Measurements from ENCODE around the gene FILIP1L. TPM values are rescaled to one million over a fixed set of nuclear protein-coding genes. Genes with fewer than 3 reads are reported as not detected.

Gene FILIP1L
- total and polyA plus RNA-seq, 2 of the 8 experiments (the other 6 are each of a cell fraction or from before 2014, with no cell fraction given), result 0.06 to 0.09 TPM

DNA sequence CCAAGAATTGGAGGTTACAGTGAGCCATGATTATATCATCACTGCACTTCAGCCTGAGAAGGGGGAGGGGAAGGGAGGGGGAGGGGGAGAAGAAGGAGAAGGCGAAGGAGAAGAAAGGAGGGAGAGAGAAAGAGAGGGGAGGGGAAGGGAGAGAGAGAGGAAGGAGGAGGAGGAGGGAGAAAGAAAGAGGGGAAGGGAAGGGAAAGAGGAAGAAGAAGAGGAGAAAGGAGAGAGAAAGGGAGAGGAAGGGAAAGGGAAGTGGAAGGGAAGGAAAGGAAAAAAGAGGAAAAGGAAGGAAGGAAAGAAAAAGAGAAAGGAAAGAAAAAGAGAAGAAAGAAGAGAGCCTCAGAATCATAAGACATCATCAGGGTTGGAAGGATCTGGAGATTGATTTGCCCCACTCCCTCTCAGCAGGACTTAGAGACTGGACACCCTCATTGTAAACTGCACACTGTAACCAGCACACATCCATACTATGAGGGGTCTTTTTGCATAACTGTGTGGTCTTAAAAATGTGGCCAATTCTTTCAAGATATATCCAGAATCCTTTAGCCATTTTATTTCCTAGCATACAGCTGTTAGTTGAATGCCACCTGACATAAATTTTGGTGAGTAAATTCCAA lies 165.7 kb downstream of the FILIP1L start:
- H2BK120ac ChIP-seq (replicated peaks; ENCODE audit: low read depth, low read length), result no peak overlapping the region
- H2AK5ac ChIP-seq (ENCODE audit: low read depth, low read length), result no peak overlapping the region; the same call in 1 of the 2 replicates
- H4K5ac ChIP-seq (ENCODE audit: insufficient read length, low read depth, low read length), result no peak overlapping the region
- no peak overlapping the region for H4K8ac ChIP-seq (ENCODE audit: extremely low read depth, insufficient read depth, low read length)
- no peaks in the 10 kb centered on the region for H3K27me3 ChIP-seq (replicated peaks in 1 of 4; ENCODE audit: control insufficient read depth in 3 of 4, extremely low read depth in 1 of 4, insufficient read depth in 3 of 4, low read length in 3 of 4)
- ChIA-PET POLR2A (ENCODE audit: partially characterized antibody) (interaction anchor here (0.6 kb wide), 1 partner anchor 9 kb away, joined by 3 read pairs; no protein-coding TSS in a partner anchor), CTCF (ENCODE audit: partially characterized antibody) (interaction anchor here (0.6 to 1.1 kb wide), 3 partner anchors 20 to 882 kb away, joined by 3 read pairs; no protein-coding TSS in a partner anchor)
- H3K4me2 ChIP-seq (ENCODE audit: insufficient read depth in 1 of 2, low read depth in 2 of 2, low read length in 2 of 2), result peak overlapping the region in 1 of 2 experiments; percentile 44; a peak in 1 of 4 replicates
- no peak overlapping the region for H3K56ac ChIP-seq (replicated peaks; ENCODE audit: insufficient read length, low read depth, low read length)
- DNase-seq (ENCODE audit: low read depth in 1 of 2, low spot score in 2 of 2) (no peak), FAIRE-seq (no peak)
- no peak overlapping the region for H3K14ac ChIP-seq (ENCODE audit: insufficient read length)
- no peak overlapping the region for H3K27ac ChIP-seq (ENCODE audit: low read depth, low read length)
- peaks cover 3% of the 10 kb centered on the region; the same call in 1 of the 2 replicates for H3K79me1 ChIP-seq (ENCODE audit: low read depth, low read length)
- H2BK5ac ChIP-seq (ENCODE audit: low read depth, low read length), result no peak overlapping the region
- H3K9me3 ChIP-seq (ENCODE audit: insufficient read depth in 2 of 2, low read depth in 1 of 2, low read length in 1 of 2), result no peaks in the 10 kb centered on the region
- no peaks in the 10 kb centered on the region for H3K79me2 ChIP-seq (ENCODE audit: control insufficient read depth in 1 of 2, insufficient read depth in 2 of 2, low read length in 2 of 2)
- peaks cover 0 to 9% (median 2%) of the 10 kb centered on the region in 4 experiments; a peak in 5 of 7 replicates for H3K4me1 ChIP-seq (replicated peaks in 1 of 4; ENCODE audit: control insufficient read depth in 3 of 4, insufficient read depth in 4 of 4, low read length in 3 of 4)
- no peak overlapping the region; the same call in 1 of the 2 replicates for H2BK15ac ChIP-seq (ENCODE audit: low read length)
- H3K9ac ChIP-seq (replicated peaks in 1 of 4; ENCODE audit: extremely low read depth in 1 of 4, low read depth in 3 of 4, low read length in 3 of 4), result no peak overlapping the region
- H2BK12ac ChIP-seq (ENCODE audit: low read depth, low read length), result no peak overlapping the region
- no peak overlapping the region for H2BK20ac ChIP-seq (ENCODE audit: low read length)
- no peaks in the 10 kb centered on the region for H4K20me1 ChIP-seq (replicated peaks in 1 of 2; ENCODE audit: control insufficient read depth in 1 of 2, insufficient read depth in 2 of 2, low read length in 2 of 2)
- H4K91ac ChIP-seq (replicated peaks; ENCODE audit: insufficient read length, low read length), result no peak overlapping the region
- WGBS, 2 experiments (ENCODE audit: extremely low coverage in 1 of 2, insufficient coverage in 1 of 2, insufficient read length in 1 of 2, insufficient replicate concordance in 2 of 2, low coverage in 1 of 2, low lambda C conversion rate in 2 of 2, missing lambda C conversion rate in 1 of 2), result 17% methylated on average over 1 of the region's 1 CpG; no CpG with 5 or more reads in 1 of the 2 experiments
- H3K23ac ChIP-seq (ENCODE audit: insufficient read length), result no peak overlapping the region
- H3K18ac ChIP-seq (ENCODE audit: extremely low read depth, low read length), result no peak overlapping the region
- no peak overlapping the region for H2AFZ ChIP-seq (ENCODE audit: low read length)
- H3K4ac ChIP-seq (replicated peaks; ENCODE audit: insufficient read length, low read depth, low read length), result no peak overlapping the region
- no peaks in the 10 kb centered on the region for H3K36me3 ChIP-seq (ENCODE audit: control insufficient read depth in 2 of 4, insufficient read depth in 4 of 4, low read length in 3 of 4)
- H3K23me2 ChIP-seq (ENCODE audit: low read depth, low read length), result no peaks in the 10 kb centered on the region
- H3K4me3 ChIP-seq (ENCODE audit: extremely low read depth in 1 of 4, insufficient read depth in 2 of 4, low read depth in 3 of 4, low read length in 4 of 4), result no peak overlapping the region
- TF ChIP-seq KDM1A (IDR thresholded peaks at IDR 0.05; ENCODE audit: borderline replicate concordance, low read length) (peak; percentile 56; the same call in 1 of the 2 replicates), MAFK (IDR thresholded peaks at IDR 0.05; ENCODE audit: low read depth, low read length) (no peak)

Measured in H1 (cell line).